Left renal pelvis (tissue), 4 donors: ENCODE data around the gene MACROD2. TPM values are rescaled to one million over a fixed set of nuclear protein-coding genes. Genes with fewer than 3 reads are reported as not detected.

Source experiments
- DNase-seq, 4 donors: peaks; one replicate each; pipeline ENCODE4 v3.0.0-alpha.2; 2013; ENCODE audit warnings: low read depth in 4 of 4, low spot score in 3 of 4
- polyA plus RNA-seq, 4 donors: library from polyadenylated mRNA; unstranded; fragments of 120-200 nt; gene quantifications; one replicate each; pipeline ENCODE4 v1.2.1, GENCODE V29; 2013; ENCODE audit not compliant: insufficient read length in 4 of 4

Gene MACROD2
- polyA plus RNA-seq, 4 donors: 7.0 to 17.8 (median 12.7) TPM

DNA sequence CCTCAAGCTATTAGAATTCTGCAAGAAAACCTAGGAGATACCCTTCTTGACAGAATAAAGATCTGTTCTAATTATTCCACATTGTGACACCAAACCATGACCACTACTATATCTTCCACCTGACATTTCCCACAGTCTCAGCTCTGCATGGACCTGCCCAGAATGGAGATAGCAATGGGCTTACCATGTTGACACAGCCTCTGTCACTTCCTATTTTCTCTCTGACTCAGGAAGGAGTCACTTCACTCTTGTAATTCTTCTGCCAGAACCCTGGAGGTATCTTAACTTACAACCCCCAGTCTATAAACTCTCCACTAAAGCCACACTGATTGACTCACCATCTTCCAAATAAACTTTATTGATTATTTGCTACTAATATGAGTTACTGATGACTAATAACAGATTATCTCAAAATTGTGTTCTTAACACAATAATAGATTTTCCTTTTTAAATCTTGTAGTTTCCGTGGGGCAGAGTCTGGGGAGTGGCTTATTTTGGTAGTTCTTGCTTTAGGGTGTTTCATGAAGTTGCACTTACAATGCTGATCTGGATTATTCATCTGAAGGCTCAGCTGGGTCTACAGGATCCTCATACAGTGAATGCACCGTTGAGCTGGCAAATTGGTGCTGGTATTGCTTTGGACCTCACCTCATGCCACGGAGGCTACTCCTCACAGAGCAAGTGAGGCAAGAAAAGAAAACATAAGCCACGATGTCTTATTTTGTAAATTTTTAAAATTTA lies 1708.0 kb downstream of the MACROD2 start:
- DNase-seq: no peak

DNA sequence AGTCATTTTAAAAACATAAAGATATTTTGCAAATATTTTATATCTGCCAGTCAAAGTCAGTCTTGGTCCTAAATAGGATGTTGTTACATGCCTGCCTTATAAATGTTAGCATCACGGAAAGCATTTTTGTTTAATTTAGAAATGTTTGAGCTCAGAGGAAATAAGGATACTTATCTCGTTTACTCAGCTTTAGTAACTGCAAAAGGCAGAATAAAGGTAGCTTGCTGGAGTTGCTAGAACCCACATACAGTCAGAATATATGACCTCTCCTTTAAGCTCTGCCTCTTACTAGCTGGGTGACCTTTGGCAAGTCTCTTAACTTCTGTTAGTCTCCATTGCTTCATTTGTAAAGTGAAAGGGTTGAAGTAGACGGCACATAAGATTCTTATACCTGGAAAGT lies 1710.7 kb downstream of the MACROD2 start:
- DNase-seq: no peak

GRCh38 chr20:15706719-15707118 lies 1711.4 kb downstream of the MACROD2 start:
- no peak for DNase-seq

DNA sequence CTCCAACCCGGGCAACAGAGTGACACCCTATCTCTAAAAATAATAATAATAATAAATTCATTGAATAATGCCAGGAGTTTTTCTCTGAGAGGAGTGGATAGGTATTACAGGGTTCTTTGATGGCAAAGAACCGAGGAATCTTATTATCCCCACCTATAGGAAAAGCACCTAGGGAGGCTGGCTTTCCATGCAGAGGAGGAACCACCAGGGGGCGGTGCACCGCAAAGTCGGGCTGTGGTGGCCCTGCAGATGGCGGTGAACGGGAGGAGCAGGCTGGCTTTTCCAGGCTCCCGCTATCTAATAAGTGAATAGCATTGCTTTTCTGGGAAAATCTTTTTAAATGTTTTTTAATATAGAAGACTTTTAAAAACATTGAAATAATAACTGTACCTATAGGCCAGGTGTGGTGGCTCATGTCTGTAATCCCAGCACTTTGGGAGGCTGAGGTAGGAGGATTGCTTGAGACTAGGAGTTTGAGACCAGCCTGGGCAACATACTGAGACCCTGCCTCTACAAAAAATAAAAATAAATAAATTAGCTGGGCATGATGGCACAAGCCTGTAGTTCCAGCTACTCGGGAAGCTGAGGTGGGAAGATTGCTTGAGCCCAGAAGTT lies 1713.8 kb downstream of the MACROD2 start:
- no peak for DNase-seq

- DNase-seq: peak; percentile 39 to 62 (median 57)
Measured at GRCh38 chr20:15710636-15711035, 1715.3 kb downstream of the MACROD2 start.

DNA sequence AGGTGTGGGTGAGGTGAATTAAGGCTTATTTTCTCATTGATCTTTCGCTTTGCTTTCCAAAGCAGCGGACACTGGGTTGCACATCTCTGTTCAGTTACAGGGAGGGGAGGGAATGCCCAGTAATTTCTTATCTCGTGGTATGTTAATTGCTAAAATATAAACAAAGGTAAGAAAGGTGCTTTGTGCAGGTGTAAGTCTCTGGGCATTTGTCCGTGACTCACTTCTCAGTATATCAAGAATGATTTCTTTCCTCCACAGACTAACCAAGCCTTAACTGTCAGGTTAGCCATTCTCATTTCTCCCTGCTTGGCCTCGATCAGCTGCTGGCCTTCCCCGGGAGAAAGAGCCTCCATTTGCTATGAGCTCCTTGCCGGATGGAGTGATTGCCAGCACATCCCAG lies 1715.9 kb downstream of the MACROD2 start:
- DNase-seq: no peak

DNA sequence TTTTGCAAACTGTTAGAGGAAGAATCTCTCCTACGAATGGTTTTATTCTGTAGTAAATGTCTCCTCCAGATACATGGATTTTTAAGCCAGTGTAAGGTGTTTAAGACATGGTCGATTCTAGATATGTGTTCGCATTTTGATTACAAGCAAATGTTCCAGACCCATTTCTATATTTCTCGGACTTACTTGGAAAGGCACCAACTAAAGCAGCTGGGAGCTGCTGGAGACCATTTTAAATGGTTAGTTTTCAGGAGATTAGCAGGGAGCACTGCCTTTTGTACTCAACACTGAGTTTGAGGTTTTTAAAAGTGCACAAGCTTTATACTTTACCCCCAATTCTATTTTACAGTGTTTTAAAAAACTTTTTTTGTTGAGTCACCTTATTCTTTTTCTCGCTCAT lies 1720.9 kb downstream of the MACROD2 start:
- DNase-seq: no peak

DNA sequence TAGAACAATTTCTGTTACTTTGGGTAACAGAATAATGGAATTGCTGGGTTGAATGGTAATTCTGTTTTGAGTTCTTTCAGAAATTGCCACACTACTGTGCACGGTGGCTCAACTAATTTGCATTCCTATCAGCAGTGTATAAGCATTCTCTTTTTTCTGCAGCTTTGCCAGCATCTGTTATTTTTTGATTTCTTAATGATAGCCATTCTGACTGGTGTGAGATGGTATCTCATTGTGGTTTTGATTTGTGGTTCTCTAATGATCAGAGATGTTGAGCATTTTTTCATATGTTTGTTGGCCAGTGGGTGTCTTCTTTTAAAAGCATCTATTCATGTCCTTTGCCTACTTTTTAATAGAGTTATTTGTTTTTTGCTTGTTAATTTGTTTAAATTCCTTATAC lies 1731.1 kb downstream of the MACROD2 start:
- no peak for DNase-seq

DNA sequence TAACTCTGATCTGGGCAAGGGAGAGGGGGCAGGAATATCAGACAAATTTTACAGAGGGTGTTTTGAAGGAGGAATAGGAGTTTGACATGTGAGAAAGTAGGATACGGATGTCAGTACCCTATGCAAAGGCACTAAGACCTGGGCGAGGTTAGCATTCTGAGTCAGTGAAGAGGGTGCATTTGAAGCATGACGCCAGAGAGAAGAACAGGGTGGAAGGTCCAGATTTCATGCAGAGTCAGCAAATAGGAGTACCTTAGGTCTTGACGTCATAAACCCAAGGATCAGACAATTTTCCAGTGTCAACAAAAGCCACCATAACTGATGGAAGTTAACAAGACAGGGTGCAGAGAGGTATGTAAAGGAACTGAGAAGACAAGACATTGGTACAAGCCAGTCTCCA lies 1738.7 kb downstream of the MACROD2 start:
- no peak for DNase-seq

DNA sequence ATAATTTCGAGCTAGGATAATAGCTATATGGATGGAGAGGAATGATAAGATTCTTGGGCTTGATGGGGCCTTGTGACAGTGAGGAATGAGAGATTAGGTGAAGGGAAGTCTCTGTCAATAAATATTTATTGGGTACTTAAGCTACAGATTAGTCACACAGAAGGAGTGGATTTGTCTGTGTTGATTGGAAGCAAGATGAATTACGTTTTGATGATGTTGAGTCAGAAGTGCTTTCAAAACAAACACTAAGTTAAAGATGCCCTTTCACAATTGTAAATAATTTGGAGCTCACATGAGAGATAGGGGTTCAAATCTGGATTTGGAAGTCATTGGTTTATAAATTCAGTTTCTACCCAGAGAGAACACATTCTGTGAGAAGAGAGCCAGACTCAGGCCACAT lies 1743.7 kb downstream of the MACROD2 start:
- DNase-seq: no peak

GRCh38 chr20:15740046-15740775 lies 1744.9 kb downstream of the MACROD2 start:
- DNase-seq: no peak

GRCh38 chr20:15742087-15742486 lies 1746.8 kb downstream of the MACROD2 start:
- DNase-seq: no peak

GRCh38 chr20:15742627-15743026 lies 1747.3 kb downstream of the MACROD2 start:
- DNase-seq: no peak

DNA sequence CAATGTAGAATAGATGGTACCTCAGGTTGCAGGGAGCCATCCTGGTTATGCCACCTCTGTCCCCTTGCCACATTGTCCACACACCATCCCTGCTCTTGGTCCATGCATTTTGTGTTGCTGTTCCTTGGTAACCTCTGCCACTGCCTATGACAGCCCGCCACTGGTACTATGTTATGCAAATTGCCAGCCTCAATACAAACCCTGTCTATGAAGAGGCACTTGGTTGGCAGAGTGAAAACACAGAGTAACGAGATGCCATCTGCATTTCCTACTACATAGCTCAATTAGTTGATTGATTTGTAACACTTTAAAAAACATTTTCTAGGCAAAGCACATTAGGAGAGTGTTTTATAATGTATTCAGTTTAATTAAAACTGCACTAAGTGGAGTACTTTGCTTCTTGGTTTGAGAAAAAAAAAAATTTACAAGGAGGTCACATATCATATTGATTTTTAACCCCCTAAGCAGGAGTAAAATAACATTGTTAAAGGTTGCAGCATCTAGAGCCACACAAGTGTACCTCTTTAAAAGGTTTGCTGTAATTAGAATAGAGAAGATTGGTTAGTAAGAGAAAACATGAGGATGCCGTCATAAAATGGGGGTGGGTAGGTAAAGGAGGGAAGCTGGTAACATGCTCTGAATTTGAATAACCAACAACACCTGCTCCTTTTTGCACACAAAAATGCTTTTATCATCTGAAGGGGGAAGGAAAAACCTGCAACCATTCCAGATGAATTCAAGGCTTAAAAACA lies 1760.9 kb downstream of the MACROD2 start:
- DNase-seq: no peak

DNA sequence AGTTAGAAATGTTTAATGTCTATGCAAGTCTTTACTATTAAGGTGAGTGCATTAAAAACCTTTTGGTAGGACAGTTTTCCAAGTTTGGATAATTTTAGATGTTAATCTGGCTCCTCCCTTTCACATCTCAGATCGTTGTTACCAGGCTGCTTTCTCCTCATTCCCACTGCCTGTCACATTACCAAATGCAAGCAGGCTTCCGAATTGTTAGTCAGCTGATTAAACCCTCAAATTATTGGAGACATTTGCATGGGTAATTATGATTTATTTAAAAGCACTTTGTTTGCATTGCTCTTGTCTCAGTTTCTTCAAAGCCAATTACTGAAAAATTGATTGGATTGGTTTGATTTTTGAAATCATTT lies 1761.4 kb downstream of the MACROD2 start:
- DNase-seq: no peak

DNA sequence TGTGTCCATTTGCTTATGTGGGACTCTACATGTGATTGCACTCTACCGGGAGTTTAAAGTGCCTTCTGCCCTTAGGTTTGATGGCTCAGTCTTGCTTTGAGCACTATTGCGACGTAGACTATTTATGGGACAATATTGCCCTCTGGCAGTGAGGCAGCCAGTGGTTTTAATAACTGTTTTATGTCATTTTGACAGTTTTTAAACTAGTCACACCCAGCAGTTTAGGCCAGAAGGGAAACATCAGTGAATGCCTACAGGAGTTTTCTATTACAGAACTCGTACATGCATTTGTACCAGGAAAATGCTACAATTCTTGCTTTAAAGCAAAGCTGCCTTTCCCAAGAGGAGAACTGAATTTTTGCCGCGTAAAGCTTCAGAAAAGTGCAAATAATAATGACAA lies 1764.3 kb downstream of the MACROD2 start:
- peak in 1 of 4 donors; percentile 20 for DNase-seq

DNA sequence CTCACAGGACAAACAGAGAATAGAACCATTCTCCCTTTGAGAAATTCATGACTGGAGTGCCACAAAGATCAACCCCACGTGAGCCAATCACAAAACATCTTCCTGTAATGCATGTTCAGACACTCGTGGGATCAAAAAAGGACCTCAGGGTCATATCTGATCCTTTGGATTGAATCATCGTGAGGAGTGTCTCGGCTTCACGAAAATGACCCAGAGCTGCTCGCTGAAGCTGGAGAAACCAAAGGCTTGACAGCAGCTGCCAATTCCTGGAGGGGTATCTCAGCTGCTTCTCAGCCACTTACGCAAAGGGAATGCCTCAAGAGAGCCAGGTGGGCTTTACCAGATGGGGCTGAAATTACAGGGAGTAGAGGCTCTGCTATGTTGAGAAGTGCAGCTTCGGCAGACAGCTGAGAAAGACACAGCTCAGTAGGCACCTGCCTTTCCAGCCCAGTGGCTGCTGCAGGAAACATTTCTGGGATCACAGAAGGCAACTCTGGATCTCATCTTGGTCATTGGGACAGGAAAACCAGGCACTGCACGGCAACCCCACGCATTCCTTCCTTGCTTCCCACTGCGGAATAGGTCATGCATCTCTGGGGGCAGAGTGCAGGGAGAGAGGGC lies 1764.8 kb downstream of the MACROD2 start:
- peak in 2 of 4 donors; percentile 27 to 44 for DNase-seq

GRCh38 chr20:15763366-15763765 lies 1768.0 kb downstream of the MACROD2 start:
- DNase-seq: no peak

- DNase-seq: no peak
Measured at GRCh38 chr20:15767586-15767985, 1772.3 kb downstream of the MACROD2 start.

DNA sequence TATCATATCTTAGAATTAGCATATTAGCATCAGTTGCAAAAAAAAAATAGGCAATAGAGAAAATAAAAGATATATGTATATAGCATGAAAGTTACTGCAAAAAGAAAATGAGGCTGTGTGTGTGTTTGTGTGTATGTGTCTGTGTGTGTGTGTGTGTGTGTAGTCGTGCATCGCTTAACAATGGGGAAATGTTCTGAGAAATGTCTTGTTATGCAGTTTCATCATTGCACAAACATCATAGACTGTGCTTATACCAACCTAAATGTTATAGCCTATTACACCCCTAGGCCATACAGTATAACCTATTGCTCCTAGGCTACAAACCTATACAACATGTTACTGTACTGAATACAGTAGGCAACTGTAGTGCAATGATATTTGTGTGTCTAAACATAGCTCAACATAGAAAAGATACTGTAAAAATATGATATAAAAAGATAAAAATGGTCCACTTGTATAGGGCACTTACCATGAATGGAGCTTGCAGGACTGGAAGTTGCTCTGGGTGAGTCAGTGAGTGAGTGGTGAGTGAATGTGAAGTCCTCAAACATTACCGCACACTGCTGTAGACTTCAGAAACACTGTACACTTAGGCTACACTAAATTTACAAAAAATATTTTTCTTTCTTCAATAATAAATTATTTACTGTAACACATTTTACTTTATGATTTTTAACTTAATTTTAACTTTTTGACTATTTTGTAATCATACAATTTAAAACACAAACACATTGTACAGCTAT lies 1772.9 kb downstream of the MACROD2 start:
- DNase-seq: no peak
